HG03520 (cell line): ENCODE results near the gene ADAM33.

Source experiments
- ATAC-seq: cut with Tn5 transposase; IDR thresholded peaks from one replicate; pipeline ENCODE4 v1.9.1; 2021; ENCODE audit warnings: mild to moderate bottlenecking, moderate library complexity; ENCODE audit not compliant: unreplicated experiment

Gene ADAM33

DNA sequence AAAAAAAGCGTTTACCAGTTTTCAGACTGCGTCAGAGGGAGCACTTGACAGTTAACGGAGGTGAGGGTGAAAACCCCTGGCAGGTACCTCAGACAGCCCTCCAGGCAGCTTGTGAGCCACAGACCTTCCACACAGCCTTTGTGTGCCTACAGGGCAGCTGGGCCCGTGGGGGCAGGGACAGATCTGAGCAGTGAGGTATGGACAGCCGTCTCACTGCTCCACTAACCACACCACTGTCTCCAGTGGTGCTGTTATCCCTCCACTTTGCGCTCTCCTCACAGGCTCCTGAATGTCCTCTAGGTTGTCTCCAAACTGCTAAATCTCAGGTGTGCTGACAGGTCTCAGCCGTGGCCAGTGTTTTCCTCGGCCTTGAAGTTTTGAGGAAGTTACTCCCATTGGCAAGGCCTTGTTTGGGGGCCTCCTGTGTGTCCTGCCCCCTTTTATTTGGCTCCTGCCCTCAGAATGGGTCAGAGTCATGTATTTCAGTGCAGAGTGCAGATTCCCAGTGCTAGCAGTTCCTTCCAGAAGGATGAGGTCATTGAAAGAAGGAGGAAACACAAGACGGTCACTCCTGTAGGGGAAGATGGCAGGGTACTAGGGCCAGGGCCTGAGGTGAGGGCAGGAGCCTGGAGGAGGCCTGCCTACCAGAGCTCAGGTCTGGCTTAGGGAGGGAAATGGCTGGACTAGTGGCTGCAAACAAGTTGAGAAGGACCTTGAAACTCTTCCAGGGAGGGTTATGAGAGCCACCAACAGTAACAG lies 30.4 kb downstream of the ADAM33 start:
- no peak for ATAC-seq

DNA sequence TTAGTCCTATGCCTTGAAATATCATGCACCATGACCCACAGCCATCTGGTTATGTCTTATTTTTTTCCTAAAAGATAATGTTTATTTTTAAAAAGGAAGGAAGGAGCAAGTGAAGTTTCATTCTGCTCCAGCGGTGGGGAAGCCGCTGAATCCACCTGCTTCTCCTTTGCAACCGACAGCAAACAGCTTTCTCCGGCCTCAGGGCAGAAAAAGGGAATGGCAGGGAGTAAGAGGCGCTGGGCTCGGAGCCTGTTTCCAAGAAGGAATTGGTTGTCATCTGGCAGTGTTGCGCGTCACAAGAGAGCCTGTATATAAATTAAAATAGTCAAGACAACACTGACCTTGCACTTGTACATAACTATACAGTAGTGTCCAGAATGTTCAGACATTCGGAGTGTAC lies 32.9 kb downstream of the ADAM33 start:
- no peak for ATAC-seq

- ATAC-seq: no peak
These were observed 34.3 kb downstream of the ADAM33 start for GRCh38 chr20:3647473-3647872.

DNA sequence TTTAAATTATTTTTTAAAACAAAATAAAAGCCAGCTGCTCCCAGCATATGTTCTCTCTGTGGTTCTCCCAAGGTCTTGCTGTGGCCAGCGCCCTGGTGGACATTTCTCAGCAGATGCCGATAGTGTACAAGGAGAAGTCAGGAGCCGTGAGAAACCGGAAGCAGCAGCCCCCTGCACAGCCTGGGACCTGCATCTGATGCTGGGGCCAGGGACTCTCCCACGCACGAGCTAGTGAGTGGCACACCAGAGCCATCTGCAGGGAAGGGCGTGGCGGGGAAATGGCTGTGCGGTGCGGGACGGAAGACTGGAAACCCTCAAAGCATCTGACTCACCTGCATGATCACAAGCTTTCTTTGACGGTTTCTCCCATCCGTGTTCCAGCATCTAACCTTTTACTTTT lies 35.2 kb downstream of the ADAM33 start:
- ATAC-seq: no peak

GRCh38 chr20:3646067-3646440 lies 35.8 kb downstream of the ADAM33 start:
- ATAC-seq: no peak

GRCh38 chr20:3645309-3646066 lies 36.3 kb downstream of the ADAM33 start:
- ATAC-seq: no peak

GRCh38 chr20:3640259-3640658 lies 41.6 kb downstream of the ADAM33 start:
- ATAC-seq: no peak

DNA sequence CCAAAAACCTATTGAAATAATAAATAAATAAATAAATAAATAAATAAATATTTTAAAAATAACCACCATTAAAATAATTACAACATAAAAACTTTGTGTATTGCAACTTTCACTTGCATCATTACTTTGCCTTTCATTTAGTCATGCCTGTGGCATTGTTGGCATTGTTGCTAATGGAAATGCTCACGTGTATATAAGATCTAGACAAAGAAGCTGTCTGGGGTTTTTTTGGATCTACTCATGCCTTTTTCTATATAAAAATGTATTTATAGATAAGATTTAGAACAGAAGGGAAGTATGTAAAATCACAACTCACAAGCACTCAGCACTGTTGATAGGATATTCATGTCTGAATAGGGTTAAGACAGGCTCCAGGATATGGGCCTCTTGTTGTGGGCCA lies 46.5 kb downstream of the ADAM33 start:
- ATAC-seq: no peak

DNA sequence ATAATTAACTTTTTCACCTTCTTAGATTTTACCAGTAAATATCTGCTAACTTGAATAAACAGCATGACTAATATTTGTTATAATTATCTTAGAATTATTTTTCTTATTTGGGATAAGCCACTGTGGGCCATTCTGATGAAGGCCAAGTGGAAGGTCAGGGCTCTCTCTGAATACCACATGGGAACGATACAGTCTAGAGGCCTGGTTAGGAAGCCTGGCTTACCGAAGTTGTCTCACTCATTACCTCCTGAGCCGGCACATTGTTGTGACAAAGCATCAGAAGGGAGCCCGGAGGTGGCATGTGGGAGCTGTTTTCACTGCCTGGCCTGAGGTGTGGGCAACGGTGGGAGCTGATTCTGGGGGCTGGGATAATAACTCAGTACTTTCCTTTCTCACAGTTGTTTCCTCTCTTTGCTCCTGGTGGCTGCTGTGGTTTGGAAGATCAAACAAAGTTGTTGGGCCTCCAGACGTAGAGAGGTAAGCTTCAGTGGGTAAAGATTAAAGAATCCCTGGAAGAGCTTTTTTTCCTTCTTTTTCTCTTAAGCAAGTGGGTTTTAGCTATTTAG lies 47.8 kb downstream of the ADAM33 start:
- ATAC-seq: no peak

DNA sequence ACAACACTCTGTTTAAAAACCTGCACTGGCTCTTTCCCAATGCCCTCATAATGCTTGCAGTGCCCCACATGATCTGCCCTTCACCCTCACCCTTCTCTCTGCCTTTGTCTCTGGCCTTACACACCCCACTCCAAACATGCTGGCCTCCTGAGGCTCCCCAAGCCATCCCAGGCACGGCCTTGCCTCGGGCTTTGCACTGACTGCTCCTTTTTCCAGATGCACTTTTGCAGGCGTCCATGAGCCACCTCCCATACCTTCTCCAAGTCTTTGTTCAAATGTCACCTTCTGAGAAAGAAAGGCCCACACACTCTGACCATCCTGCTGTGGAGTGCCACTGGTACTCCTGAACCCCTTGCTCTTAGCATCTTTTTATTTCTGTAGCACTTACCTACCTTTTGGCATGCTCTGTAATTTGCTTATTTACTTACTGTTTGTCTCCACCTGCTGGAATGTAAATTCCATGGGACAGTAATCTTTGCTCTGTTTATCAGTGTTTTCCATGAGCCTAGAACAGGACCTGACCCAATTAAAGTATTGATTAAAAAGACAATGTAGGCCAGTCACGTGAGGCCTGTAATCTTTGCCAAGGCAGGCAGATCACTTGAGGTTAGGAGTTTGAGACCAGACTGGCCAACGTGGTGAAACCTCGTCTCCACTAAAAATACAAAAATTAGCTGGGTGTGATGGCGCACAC lies 49.4 kb downstream of the ADAM33 start:
- no peak for ATAC-seq

DNA sequence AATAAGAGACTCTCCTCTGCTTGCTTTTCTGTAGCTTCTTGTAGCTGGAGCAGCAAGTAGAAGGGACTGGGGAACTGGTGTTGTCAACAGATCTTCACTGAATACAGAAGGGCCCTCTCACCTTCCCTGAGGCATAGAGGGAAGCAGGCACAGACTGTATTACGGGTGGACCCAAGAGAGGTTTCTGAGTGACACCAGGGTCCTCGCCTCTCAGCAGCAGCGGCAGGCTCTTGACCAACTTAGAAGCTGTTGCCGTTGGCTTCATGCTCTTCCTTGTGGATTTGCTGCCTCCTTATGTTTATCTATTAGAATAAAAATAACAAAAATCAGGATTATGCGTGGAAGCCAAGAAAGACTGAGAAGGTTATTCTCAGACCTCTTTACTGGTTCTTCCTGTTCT lies 50.3 kb downstream of the ADAM33 start:
- ATAC-seq: no peak

GRCh38 chr20:3630429-3630828 lies 51.4 kb downstream of the ADAM33 start:
- ATAC-seq: no peak

- ATAC-seq: no peak
These were observed 51.9 kb downstream of the ADAM33 start for GRCh38 chr20:3629893-3630292.

- no peak for ATAC-seq
These were observed 53.1 kb downstream of the ADAM33 start for GRCh38 chr20:3628502-3629314.

GRCh38 chr20:3627476-3627875 lies 54.3 kb downstream of the ADAM33 start:
- no peak for ATAC-seq

DNA sequence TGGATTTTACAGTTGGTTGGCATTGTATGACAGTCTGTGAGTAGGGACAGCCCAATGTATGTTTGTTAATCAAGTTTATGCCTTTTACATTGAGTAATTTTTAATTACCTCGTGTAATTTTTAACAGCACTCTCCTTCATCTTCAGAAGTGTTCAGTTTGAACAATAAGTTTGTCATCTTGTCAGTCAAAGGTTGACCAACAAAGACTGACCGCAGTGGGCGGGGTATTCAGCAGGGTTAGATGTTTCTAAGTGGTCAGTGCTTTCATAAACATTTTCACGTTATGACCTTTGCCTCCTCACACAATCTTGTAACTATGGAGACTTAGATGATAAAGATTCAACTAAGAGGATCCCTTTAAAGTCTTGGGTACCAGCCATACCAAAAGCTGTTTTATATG lies 59.4 kb downstream of the ADAM33 start:
- ATAC-seq: no peak

- ATAC-seq: no peak
These were observed 60.7 kb downstream of the ADAM33 start for GRCh38 chr20:3621111-3621510.
